Hepatocyte (in vitro differentiated cells): ENCODE results near the gene KRTAP19-8.

Source experiments
- CTCF ChIP-seq: fragments of 200-600 bp; sonication (generic); IDR thresholded peaks from 2 replicates; pipeline ENCODE4 v1.5.1; 2016; ENCODE audit warnings: antibody characterized with exemption, mild to moderate bottlenecking; ENCODE audit not compliant: poor library complexity
- EZH2 ChIP-seq: fragments of 200-600 bp; sonication (generic); IDR thresholded peaks from 2 replicates; pipeline ENCODE4 v1.6.1; 2016; ENCODE audit warnings: antibody characterized with exemption, mild to moderate bottlenecking, borderline replicate concordance

GRCh38 chr21:31072533-31072932 is 34.3 kb upstream of the KRTAP19-8 start:
- TF ChIP-seq CTCF (no peak), EZH2 (no peak)
